Subcutaneous abdominal adipose tissue (tissue), 5 donors: ENCODE measurements around the gene EHBP1.

ENCODE experiments used
- H3K27ac ChIP-seq: one replicate; pipeline ENCODE4 v1.7.0; 2013; ENCODE audit warnings: low read depth, mild to moderate bottlenecking, inconsistent platforms, low read length, moderate library complexity
- H3K27me3 ChIP-seq, 5 donors: one replicate each; pipeline ENCODE4 v1.7.0; 2013; ENCODE audit warnings: low read length in 5 of 5, inconsistent platforms in 1 of 5; ENCODE audit not compliant: control insufficient read depth in 5 of 5, insufficient read depth in 4 of 5
- H3K36me3 ChIP-seq, 5 donors: one replicate each; pipeline ENCODE4 v1.7.0; 2013; ENCODE audit warnings: low read length in 5 of 5; ENCODE audit not compliant: control insufficient read depth in 5 of 5, insufficient read depth in 5 of 5
- H3K4me1 ChIP-seq, 5 donors: one replicate each; pipeline ENCODE4 v1.7.0; 2013; ENCODE audit warnings: low read length in 5 of 5, mild to moderate bottlenecking in 3 of 5, moderate library complexity in 1 of 5; ENCODE audit not compliant: control insufficient read depth in 5 of 5, insufficient read depth in 5 of 5
- H3K4me3 ChIP-seq, 5 donors: one replicate each; pipeline ENCODE4 v1.7.0; 2013; ENCODE audit warnings: low read length in 5 of 5, low read depth in 1 of 5
- H3K9ac ChIP-seq, 5 donors: one replicate each; pipeline ENCODE4 v1.7.0; 2013; ENCODE audit warnings: low read length in 5 of 5, mild to moderate bottlenecking in 4 of 5, moderate library complexity in 3 of 5
- H3K9me3 ChIP-seq, 5 donors: one replicate each; pipeline ENCODE4 v1.7.0; 2013; ENCODE audit warnings: low read length in 5 of 5; ENCODE audit not compliant: control insufficient read depth in 5 of 5
- donor health status: healthy.
- donor health status: healthy.
- donor health status: healthy.
- donor health status: healthy.
- donor health status: healthy.

The EHBP1 gene

DNA sequence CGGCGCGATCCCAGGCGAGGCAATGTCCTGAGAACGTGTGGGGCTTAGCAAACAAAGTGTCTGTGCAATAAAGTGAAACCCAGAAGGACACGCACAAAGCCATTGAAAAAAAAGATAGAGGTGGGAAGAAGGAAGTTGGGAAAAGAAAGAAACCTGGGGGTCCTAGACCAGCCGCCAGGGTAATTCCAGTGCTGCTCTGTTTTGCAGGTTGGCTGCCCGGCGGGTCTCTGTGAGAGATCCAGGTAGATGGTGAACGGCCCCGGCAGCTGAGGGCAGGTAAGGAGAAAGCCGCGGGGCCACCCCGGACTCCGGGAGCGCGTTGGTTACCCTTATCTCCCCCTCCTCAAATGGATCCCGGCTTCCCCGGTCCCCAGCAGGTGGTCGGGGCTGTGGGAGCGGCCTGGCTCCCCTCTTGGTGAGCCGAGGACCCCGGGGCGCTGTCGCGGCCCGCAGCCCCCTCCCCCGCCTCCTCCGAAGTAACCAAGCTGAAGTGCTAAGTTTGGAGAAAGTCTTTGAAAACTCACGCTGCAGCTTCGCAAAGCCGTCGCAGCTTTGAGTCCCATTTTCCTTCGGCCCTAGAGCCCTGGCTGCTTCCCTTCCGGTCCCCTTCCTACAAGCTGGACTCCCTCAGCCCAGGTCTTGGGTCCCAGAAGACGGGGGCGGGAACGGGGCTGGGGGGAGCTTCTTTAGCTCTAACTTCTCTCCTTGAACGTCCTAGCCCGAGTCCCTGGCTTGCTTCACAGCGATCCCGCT, 345.7 kb downstream of the EHBP1 start:
- no peak overlapping the region for H3K27ac ChIP-seq
- peaks cover 0 to 5% (median 4%) of the 10 kb centered on the region in 5 donors for H3K36me3 ChIP-seq
- H3K9ac ChIP-seq, result peak overlapping the region in 2 of 5 donors; percentile 35 to 48
- H3K9me3 ChIP-seq, result peaks cover 0 to 6% (median 0%) of the 10 kb centered on the region in 5 donors
- peak overlapping the region; percentile 29 to 82 (median 64) for H3K4me3 ChIP-seq
- peaks cover 0 to 80% (median 63%) of the 10 kb centered on the region in 5 donors for H3K4me1 ChIP-seq
- H3K27me3 ChIP-seq, result peaks cover 31 to 71% (median 65%) of the 10 kb centered on the region in 5 donors

DNA sequence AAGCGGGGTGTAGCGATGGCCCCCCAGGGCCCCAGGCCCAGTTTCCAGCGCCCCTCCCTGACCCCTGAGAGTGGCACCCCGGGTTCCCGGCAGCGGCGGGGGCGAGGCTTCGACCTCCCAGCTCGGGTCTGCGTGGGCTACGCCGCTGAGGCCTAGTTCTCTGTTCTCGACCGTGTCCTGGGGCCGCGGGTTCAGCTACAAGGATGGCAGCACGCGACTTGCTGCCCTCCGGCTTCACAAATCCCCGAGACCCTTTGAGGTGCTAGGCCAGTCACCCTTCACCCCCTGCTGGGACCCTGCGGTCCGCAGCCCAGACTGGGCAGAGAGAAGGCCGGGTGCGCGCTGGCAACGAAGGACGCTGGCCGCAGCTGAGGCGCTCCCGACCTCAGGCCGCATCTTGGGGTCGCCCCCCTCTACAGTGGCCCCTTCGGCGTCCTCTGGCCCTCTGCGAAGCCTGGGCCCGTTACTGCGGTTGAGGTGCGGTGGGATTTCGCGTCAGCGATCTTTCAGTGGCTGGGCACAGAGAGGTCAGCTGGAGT, 346.4 kb downstream of the EHBP1 start:
- Histone ChIP-seq H3K27me3 (peaks cover 36 to 77% (median 71%) of the 10 kb centered on the region in 5 donors), H3K4me3 (no peak overlapping the region), H3K4me1 (peaks cover 0 to 86% (median 68%) of the 10 kb centered on the region in 5 donors), H3K36me3 (no peaks in the 10 kb centered on the region), H3K9me3 (peaks cover 0 to 6% (median 0%) of the 10 kb centered on the region in 5 donors), H3K9ac (no peak overlapping the region), H3K27ac (no peak overlapping the region)

DNA sequence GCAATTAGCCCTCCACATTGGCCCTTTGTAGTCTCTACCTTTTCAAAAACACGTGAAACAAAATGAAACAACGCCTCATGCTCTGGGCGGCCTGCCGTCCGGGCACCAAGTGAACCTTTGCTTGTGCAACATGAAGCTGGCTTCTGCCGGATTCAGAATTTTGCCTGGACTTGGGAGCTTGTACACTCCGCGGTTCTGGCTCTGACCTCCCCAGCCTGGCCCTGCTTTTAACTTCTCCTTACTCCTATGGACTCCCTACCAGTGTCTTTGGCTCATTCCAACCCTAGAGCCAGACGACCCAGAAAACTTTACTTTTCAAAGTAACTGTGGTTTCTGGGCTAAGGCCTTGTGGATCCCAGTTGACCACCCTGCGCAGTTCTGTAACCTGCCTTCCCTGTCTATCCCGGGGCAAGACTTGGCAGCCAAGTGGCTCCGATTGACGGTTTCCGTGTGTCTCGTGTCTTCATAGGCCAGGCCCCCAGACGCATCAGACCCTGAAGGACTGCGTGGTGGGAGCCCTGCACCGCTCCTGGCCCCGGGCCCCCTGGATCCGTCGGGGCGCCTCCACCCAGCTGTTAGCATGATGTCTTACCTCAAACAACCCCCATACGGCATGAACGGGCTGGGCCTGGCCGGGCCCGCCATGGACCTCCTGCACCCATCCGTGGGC, 347.0 kb downstream of the EHBP1 start:
- peaks cover 0 to 6% (median 0%) of the 10 kb centered on the region in 5 donors for H3K9me3 ChIP-seq
- H3K4me3 ChIP-seq, result no peak overlapping the region
- H3K9ac ChIP-seq, result no peak overlapping the region
- H3K27ac ChIP-seq, result no peak overlapping the region
- H3K27me3 ChIP-seq, result peaks cover 39 to 79% (median 76%) of the 10 kb centered on the region in 5 donors
- no peaks in the 10 kb centered on the region for H3K36me3 ChIP-seq
- peaks cover 0 to 87% (median 69%) of the 10 kb centered on the region in 5 donors for H3K4me1 ChIP-seq

DNA sequence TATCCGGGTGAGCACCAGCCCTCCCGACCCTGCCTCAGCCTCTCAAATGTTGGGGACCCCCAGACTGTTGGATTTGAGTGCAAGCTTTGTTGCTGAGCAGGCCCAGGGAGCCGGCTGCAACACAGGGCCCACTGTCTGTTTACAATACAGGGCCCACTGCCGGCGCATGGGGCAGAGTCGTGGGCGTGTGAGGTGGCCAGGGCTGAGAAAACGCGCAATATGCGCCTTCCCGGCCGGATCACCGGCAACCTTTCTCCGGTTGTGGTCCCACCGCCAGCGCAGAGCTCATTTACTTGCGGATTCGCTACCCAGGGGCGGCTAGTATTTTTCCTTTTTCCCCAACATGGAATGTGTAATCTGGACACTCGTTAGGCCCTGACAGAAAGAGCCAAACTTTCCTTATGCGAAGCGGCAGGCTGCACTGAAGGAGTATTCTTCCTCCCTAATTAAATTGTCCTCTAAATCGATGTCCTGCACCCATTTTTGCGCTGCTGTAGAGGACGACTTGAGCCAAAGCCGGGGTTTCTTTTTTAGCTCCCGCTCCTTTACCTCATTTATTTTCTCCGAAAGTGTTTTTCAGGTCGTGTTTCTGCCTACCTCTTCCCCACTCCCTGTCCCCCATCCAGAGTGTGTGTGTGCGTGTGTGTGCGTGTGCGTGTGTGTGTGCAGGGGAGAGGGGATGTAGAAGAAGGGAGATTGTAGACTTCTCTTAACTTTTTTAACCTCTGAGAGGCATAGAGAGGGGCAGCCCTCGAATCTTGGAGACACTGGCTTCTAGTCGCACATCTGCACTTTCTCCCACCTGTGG, 347.8 kb downstream of the EHBP1 start:
- peaks cover 1 to 85% (median 65%) of the 10 kb centered on the region in 5 donors for H3K4me1 ChIP-seq
- H3K27me3 ChIP-seq, result peaks cover 46 to 82% (median 77%) of the 10 kb centered on the region in 5 donors
- peaks cover 0 to 6% (median 0%) of the 10 kb centered on the region in 5 donors for H3K9me3 ChIP-seq
- no peak overlapping the region for H3K9ac ChIP-seq
- no peaks in the 10 kb centered on the region for H3K36me3 ChIP-seq
- H3K4me3 ChIP-seq, result peak overlapping the region in 2 of 5 donors; percentile 51 to 63
- H3K27ac ChIP-seq, result no peak overlapping the region

DNA sequence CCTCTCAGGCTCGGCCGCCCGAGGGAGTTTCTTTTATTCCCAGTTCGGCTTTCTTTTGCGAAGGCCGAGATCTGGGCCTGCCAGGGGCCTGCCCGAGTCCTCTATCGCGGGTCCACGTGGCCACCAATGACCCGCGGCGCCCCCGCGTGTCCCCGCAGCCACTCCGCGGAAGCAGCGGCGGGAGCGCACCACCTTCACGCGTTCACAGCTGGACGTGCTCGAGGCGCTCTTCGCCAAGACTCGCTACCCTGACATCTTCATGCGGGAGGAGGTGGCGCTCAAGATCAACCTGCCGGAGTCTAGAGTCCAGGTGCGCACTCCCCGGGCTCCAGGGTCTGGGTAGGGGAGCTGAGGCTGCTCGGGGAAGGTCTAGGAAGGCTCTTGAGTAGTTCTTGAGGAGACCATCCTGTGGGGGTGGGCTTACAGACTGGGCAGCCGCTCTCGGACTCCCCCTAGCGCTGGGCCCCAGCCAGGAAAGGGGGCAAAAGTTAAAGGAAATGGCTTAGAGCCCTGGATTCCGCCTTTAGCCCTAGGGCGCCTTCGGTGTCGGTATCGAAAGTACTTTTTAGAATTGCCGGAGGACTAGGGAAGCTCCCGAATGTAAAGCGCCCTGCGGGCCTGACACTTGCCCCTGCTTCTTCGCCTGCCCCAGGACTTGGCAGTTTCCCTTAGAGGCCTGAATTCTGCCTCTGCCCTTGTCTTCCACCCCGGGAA, 348.5 kb downstream of the EHBP1 start:
- H3K9me3 ChIP-seq, result peaks cover 0 to 6% (median 0%) of the 10 kb centered on the region in 5 donors
- peaks cover 4 to 86% (median 66%) of the 10 kb centered on the region in 5 donors for H3K4me1 ChIP-seq
- peaks cover 54 to 84% (median 77%) of the 10 kb centered on the region in 5 donors for H3K27me3 ChIP-seq
- no peaks in the 10 kb centered on the region for H3K36me3 ChIP-seq
- H3K27ac ChIP-seq, result no peak overlapping the region
- H3K9ac ChIP-seq, result no peak overlapping the region
- peak overlapping the region; percentile 28 to 63 (median 51) for H3K4me3 ChIP-seq

DNA sequence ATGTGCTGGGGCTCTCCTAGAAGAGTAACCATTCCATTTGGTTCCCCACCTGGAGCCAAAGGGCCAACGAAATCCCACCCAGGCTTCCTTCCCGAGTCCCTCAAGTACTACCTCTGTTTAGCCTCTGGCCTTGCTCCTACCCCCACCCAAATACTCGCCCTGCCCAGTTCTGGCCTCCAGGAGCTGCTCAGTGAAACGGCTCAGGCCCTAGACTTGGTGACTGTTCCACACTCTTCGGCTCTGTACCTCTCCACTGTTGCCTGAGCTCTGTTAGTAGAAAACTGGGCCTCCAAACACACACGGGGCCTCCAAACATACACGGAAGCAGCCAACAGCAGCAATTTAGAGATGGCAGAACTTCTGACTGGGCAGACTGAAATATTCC, 349.3 kb downstream of the EHBP1 start:
- Histone ChIP-seq H3K9me3 (peaks cover 0 to 6% (median 0%) of the 10 kb centered on the region in 5 donors), H3K36me3 (no peaks in the 10 kb centered on the region), H3K27ac (no peak overlapping the region), H3K4me1 (peaks cover 4 to 84% (median 63%) of the 10 kb centered on the region in 5 donors), H3K27me3 (peaks cover 60 to 84% (median 82%) of the 10 kb centered on the region in 5 donors), H3K4me3 (no peak overlapping the region), H3K9ac (no peak overlapping the region)

DNA sequence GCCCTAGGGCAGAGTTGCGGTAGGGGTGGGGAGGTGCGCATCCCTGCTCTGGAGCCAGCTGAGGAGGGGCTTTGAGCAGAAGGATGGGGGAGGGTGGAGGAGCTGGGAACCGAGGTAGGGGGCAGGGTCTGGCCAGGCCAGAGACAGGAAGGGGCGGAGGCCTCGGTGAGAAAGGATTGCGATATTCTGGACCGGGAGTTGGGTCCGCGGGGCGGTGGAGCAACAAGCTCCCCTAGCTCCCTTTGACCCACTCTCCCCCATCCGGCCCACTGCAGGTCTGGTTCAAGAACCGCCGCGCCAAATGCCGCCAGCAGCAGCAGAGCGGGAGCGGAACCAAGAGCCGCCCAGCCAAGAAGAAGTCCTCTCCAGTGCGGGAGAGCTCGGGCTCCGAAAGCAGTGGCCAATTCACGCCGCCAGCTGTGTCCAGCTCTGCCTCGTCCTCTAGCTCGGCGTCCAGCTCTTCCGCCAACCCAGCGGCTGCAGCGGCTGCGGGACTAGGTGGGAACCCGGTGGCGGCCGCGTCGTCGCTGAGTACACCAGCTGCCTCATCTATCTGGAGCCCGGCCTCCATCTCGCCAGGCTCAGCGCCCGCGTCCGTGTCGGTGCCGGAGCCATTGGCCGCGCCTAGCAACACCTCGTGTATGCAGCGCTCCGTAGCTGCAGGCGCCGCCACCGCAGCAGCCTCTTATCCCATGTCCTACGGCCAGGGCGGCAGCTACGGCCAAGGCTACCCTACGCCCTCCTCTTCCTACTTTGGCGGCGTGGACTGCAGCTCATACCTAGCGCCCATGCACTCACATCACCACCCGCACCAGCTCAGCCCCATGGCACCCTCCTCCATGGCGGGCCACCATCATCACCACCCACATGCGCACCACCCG, 350.0 kb downstream of the EHBP1 start:
- Histone ChIP-seq H3K27ac (no peak overlapping the region), H3K9ac (no peak overlapping the region), H3K9me3 (peaks cover 0 to 6% (median 0%) of the 10 kb centered on the region in 5 donors), H3K4me3 (peak overlapping the region in 4 of 5 donors; percentile 22 to 52 (median 45)), H3K27me3 (peaks cover 60 to 88% (median 86%) of the 10 kb centered on the region in 5 donors), H3K36me3 (no peaks in the 10 kb centered on the region), H3K4me1 (peaks cover 4 to 81% (median 59%) of the 10 kb centered on the region in 5 donors)

DNA sequence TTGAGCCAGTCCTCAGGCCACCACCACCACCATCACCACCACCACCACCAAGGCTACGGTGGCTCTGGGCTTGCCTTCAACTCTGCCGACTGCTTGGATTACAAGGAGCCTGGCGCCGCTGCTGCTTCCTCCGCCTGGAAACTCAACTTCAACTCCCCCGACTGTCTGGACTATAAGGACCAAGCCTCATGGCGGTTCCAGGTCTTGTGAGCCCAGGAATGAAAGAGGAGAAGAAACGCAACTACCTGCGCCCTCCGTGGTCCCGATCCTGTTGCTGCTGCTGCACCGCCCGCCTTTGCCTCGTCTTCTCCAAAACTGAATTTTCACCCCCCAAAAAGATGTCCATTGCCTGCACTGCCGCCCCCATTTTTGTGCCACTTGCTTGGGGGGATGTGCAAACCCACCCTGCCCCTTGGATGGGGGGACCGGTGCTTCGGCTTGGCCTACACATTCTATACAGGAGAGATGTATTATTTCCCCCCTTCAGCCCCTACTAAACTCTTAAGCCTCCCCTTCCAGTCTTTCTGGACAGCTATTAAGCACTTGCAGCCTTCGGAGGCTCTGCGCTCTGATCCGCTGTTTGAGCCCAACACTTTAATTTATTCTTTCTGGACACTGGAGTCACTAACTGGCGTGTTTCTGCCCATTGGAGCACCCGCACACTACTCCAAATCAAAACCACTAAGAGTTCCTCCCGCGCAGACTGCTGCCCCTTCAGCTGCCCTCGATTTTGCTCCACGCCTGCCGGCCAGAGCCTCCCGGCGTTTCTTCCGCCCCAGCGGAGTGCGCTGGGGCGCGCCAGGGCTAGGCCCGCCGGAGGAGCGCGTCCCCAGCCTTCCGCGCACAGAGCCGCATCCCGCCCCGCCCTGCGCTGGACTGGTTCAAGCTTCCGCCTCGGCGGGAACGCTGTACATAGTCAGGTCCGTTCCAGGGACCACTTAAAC, 350.9 kb downstream of the EHBP1 start:
- Histone ChIP-seq H3K9ac (no peak overlapping the region), H3K27ac (no peak overlapping the region), H3K27me3 (peaks cover 58 to 87% (median 82%) of the 10 kb centered on the region in 5 donors), H3K9me3 (peaks cover 0 to 6% (median 0%) of the 10 kb centered on the region in 5 donors), H3K4me1 (peaks cover 4 to 73% (median 50%) of the 10 kb centered on the region in 5 donors), H3K36me3 (no peaks in the 10 kb centered on the region), H3K4me3 (peak overlapping the region in 3 of 5 donors; percentile 45 to 52 (median 45))
